Mucosa of descending colon (tissue), 3 donors: Measurements from ENCODE around the gene APCDD1. TPM values are rescaled to one million over a fixed set of nuclear protein-coding genes. Genes with fewer than 3 reads are reported as not detected.

Experiments
- ATAC-seq: fragments of 200-7000 bp; cut with Tn5 transposase; one replicate; pipeline ENCODE4 v1.9.1; 2020; ENCODE audit warnings: mild to moderate bottlenecking, moderate library complexity
- DNase-seq, 3 donors: peaks; one replicate each; pipeline ENCODE4 v3.0.0-alpha.2; 2020
- H3K36me3 ChIP-seq: fragments of 200-600 bp; one replicate; pipeline ENCODE4 v1.8.0; 2021; ENCODE audit warnings: low read depth, mild to moderate bottlenecking
- H3K4me1 ChIP-seq: fragments of 200-600 bp; one replicate; pipeline ENCODE4 v1.8.0; 2021; ENCODE audit warnings: low read depth, mild to moderate bottlenecking
- H3K4me3 ChIP-seq: fragments of 200-600 bp; one replicate; pipeline ENCODE4 v1.8.0; 2021; ENCODE audit warnings: mild to moderate bottlenecking
- H3K9me3 ChIP-seq: fragments of 200-600 bp; one replicate; pipeline ENCODE4 v1.8.0; 2021; ENCODE audit warnings: mild to moderate bottlenecking
- CTCF ChIP-seq: fragments of 200-600 bp; IDR thresholded peaks from one replicate; pipeline ENCODE4 v1.8.0; 2022; ENCODE audit warnings: antibody characterized with exemption, mild to moderate bottlenecking
- intact Hi-C, 2 donors: fragments of 100-400 bp; cut with DNase I in 1 of 2; cut with micrococcal nuclease in 1 of 2; formaldehyde crosslinking; loops; one replicate each; pipeline versions ENCODE4 v1.11.0 to v1.11.1; 2022; cut with DNase I, micrococcal nuclease
- total RNA-seq, 3 donors: library from RNA; stranded (reverse); fragmentation: NEBNext Ultra II Directional in 2 of 3; extraction: Animal tissue kit (Norgen Biotek cat#: 25700) in 2 of 3; gene quantifications; one replicate each; pipeline versions ENCODE4 v1.2.1 to v1.2.4, GENCODE V29; 2021 to 2023
- donor health status: DM: no; HTN: no; CAD: no; lungs with moderate emphysema.
- donor health status: DM: no; HTN: no; CAD: no.
- donor health status: DM: no; HTN: yes; CAD: no.

The APCDD1 gene
- total RNA-seq, 3 donors from 2014 or later = 3.8 to 29.7 (median 15.2) TPM

GRCh38 chr18:10442551-10442971 is 11.9 kb upstream of the APCDD1 start:
- Histone ChIP-seq H3K36me3 (no peaks in the 10 kb centered on the region), H3K9me3 (no peaks in the 10 kb centered on the region), H3K4me1 (no peaks in the 10 kb centered on the region), H3K4me3 (no peak overlapping the region)
- ATAC-seq (no peak), DNase-seq (no peak)
- intact Hi-C loops = no loop called here
- TF ChIP-seq CTCF = no peak

DNA sequence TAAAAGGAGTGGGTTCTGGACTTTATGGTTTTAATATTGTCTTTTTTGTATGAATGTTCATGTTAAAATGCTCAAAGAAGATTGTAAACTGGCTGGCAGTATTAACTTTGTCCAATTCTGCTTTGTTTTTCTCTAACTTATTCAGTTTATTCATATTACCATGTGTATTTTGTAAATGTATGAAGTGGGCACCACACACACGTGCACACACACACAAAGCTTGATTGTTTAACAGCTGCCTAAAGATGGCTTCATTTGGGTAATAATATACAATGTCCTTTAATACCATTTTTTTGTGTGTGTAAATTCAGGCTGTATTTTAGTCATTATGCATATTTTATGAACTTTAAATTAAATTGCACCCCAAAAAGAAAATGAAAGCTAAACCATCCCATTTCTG is 11.4 kb upstream of the APCDD1 start:
- no peak for TF ChIP-seq CTCF
- no peaks in the 10 kb centered on the region for H3K4me1 ChIP-seq
- DNase-seq (no peak), ATAC-seq (no peak)
- no peaks in the 10 kb centered on the region for H3K36me3 ChIP-seq
- H3K9me3 ChIP-seq = no peaks in the 10 kb centered on the region
- intact Hi-C loops = no loop called here
- H3K4me3 ChIP-seq = no peak overlapping the region

- Histone ChIP-seq H3K36me3 (no peaks in the 10 kb centered on the region), H3K9me3 (no peaks in the 10 kb centered on the region), H3K4me3 (no peak overlapping the region), H3K4me1 (no peaks in the 10 kb centered on the region)
- no peak for TF ChIP-seq CTCF
- DNase-seq (no peak), ATAC-seq (no peak)
- intact Hi-C loops = no loop called here
Observed at GRCh38 chr18:10444314-10445006, 10.0 kb upstream of the APCDD1 start.

GRCh38 chr18:10449396-10449795 is 5.0 kb upstream of the APCDD1 start:
- Histone ChIP-seq H3K4me3 (no peak overlapping the region), H3K36me3 (no peaks in the 10 kb centered on the region), H3K4me1 (no peaks in the 10 kb centered on the region), H3K9me3 (no peaks in the 10 kb centered on the region)
- intact Hi-C loops = no loop called here
- TF ChIP-seq CTCF = no peak
- ATAC-seq (no peak), DNase-seq (no peak)

GRCh38 chr18:10450986-10451385 is 3.4 kb upstream of the APCDD1 start:
- H3K4me1 ChIP-seq = no peaks in the 10 kb centered on the region
- H3K36me3 ChIP-seq = no peaks in the 10 kb centered on the region
- DNase-seq (no peak), ATAC-seq (no peak)
- no peaks in the 10 kb centered on the region for H3K9me3 ChIP-seq
- TF ChIP-seq CTCF = no peak
- intact Hi-C loops = no loop called here
- H3K4me3 ChIP-seq = no peak overlapping the region
